ENCODE data around the gene BHLHE41.

Gene BHLHE41

GRCh38 chr12:26113181-26113654 lies 11.6 kb downstream of the BHLHE41 start:
- no peak for DNase-seq

GRCh38 chr12:26112703-26113147 lies 12.1 kb downstream of the BHLHE41 start:
- no peak for DNase-seq

GRCh38 chr12:26112232-26112631 lies 12.6 kb downstream of the BHLHE41 start:
- DNase-seq: no peak

GRCh38 chr12:26109343-26109881 lies 15.4 kb downstream of the BHLHE41 start:
- no peak for DNase-seq

GRCh38 chr12:26108915-26109314 lies 15.9 kb downstream of the BHLHE41 start:
- DNase-seq: no peak

GRCh38 chr12:26106347-26106746 lies 18.5 kb downstream of the BHLHE41 start:
- DNase-seq: no peak

- no peak for DNase-seq
These were observed 21.9 kb downstream of the BHLHE41 start for GRCh38 chr12:26102953-26103352.

GRCh38 chr12:26101763-26102162 lies 23.1 kb downstream of the BHLHE41 start:
- DNase-seq: no peak

GRCh38 chr12:26101350-26101734 lies 23.5 kb downstream of the BHLHE41 start:
- DNase-seq: no peak

- DNase-seq: no peak
These were observed 24.0 kb downstream of the BHLHE41 start for GRCh38 chr12:26100666-26101349.

GRCh38 chr12:26097046-26097878 lies 27.6 kb downstream of the BHLHE41 start:
- peak; percentile 48 for DNase-seq

- no peak for DNase-seq
These were observed 28.8 kb downstream of the BHLHE41 start for GRCh38 chr12:26096036-26096435.

- DNase-seq: no peak
These were observed 29.7 kb downstream of the BHLHE41 start for GRCh38 chr12:26095186-26095585.

- DNase-seq: no peak
These were observed 32.3 kb downstream of the BHLHE41 start for GRCh38 chr12:26092346-26093105.

GRCh38 chr12:26091822-26092221 lies 33.0 kb downstream of the BHLHE41 start:
- DNase-seq: no peak

- no peak for DNase-seq
These were observed 33.9 kb downstream of the BHLHE41 start for GRCh38 chr12:26090836-26091510.

GRCh38 chr12:26088998-26089397 lies 35.8 kb downstream of the BHLHE41 start:
- no peak for DNase-seq

GRCh38 chr12:26086936-26087335 lies 37.9 kb downstream of the BHLHE41 start:
- no peak for DNase-seq

- no peak for DNase-seq
These were observed 43.9 kb downstream of the BHLHE41 start for GRCh38 chr12:26080911-26081310.

GRCh38 chr12:26077915-26078702 lies 46.7 kb downstream of the BHLHE41 start:
- no peak for DNase-seq

All from NCI-H2171 (cell line).